ENCODE results near the gene GJA5.

Gene GJA5

DNA sequence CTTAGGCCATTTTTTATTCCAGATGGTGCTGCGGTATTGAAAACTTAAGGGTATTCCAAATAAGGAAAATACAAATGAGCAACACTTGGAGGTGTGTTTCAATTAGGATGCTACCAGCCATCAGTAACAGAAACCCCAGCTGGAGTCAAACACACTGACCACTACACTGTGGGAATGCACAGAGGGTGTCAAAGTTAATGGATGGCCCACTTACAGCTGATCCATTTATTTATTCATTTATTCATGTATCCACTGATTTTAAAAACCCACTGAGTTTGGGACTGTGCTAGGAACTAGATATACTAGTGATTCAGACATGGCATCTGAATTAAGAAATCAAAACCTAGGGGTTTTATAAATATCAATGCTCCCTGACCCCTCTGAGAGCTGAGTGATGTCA is 24.5 kb upstream of the GJA5 start:
- no peak overlapping the region for H3K4me3 ChIP-seq (ENCODE audit: low read depth, low read length)
- no peak for DNase-seq (ENCODE audit: low read depth, low spot score)
- TF ChIP-seq, protein P1, sequence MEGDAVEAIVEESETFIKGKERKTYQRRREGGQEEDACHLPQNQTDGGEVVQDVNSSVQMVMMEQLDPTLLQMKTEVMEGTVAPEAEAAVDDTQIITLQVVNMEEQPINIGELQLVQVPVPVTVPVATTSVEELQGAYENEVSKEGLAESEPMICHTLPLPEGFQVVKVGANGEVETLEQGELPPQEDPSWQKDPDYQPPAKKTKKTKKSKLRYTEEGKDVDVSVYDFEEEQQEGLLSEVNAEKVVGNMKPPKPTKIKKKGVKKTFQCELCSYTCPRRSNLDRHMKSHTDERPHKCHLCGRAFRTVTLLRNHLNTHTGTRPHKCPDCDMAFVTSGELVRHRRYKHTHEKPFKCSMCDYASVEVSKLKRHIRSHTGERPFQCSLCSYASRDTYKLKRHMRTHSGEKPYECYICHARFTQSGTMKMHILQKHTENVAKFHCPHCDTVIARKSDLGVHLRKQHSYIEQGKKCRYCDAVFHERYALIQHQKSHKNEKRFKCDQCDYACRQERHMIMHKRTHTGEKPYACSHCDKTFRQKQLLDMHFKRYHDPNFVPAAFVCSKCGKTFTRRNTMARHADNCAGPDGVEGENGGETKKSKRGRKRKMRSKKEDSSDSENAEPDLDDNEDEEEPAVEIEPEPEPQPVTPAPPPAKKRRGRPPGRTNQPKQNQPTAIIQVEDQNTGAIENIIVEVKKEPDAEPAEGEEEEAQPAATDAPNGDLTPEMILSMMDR (IDR thresholded peaks at IDR 0.05; ENCODE audit: insufficient read depth, low read length, missing control alignments), result no peak
- POLR2A ChIA-PET, result no interaction called here
- CTCF ChIA-PET, result interaction anchor here (0.8 to 0.9 kb wide), 2 partner anchors 43 to 104 kb away, joined by 3 to 4 read pairs; no protein-coding TSS in a partner anchor

- ChIA-PET POLR2A (no interaction called here), CTCF (no interaction called here)
- no peak overlapping the region for H3K4me3 ChIP-seq (ENCODE audit: low read depth, low read length)
- DNase-seq (ENCODE audit: low read depth, low spot score), result no peak
- TF ChIP-seq, protein P1 (IDR thresholded peaks at IDR 0.05; ENCODE audit: insufficient read depth, low read length, missing control alignments), result no peak
Observed at GRCh38 chr1:147781056-147781471, 20.7 kb upstream of the GJA5 start.

DNA sequence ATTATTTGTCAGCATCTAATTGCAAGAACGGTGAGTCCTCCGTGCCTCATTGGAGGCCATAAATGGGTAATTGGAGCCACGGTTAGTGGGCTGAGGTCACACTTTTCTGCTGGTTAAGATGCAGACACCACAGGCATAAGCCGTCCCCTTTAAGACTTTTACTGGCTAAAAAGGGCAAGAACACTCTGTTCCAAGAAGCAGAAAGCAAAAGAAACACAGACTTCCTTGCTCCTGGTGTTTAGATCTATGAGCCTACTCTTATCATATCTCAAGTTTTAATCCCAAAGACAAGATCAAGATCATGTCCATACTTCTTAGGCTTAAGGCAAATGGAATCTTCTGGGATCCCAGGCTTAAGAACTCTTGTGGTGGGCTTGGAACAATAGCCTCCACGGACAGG is 17.3 kb upstream of the GJA5 start:
- no peak overlapping the region for H3K4me3 ChIP-seq (ENCODE audit: low read depth, low read length)
- ChIA-PET CTCF (no interaction called here), POLR2A (no interaction called here)
- no peak for DNase-seq (ENCODE audit: low read depth, low spot score)
- TF ChIP-seq, protein P1 (IDR thresholded peaks at IDR 0.05; ENCODE audit: insufficient read depth, low read length, missing control alignments), result no peak

GRCh38 chr1:147773215-147773715 is 12.9 kb upstream of the GJA5 start:
- TF ChIP-seq, protein P1 (IDR thresholded peaks at IDR 0.05; ENCODE audit: insufficient read depth, low read length, missing control alignments), result no peak
- no peak overlapping the region for H3K4me3 ChIP-seq (ENCODE audit: low read depth, low read length)
- POLR2A ChIA-PET, result no interaction called here

DNA sequence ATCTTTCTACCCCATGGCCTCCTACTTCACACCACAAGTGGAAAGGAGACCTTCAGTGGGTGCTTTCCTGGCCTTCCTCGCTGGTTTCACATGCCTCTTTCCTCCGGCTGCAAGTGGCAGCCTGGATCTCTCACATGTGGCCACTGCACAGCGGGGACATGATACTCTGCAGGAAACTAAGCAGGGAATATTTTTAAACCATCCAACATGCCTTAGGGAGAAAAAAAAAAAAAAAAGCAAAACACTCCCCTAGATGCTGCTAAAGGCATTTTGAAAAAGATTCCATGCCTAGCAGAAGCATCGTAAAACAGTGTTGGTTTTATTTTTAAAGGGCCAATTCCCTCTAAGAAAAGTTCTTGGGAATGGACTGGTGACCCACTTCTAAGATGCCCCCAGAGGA is 12.2 kb upstream of the GJA5 start:
- CTCF ChIA-PET, result interaction anchor here (0.6 kb wide), 1 partner anchor 121 kb away, joined by 3 read pairs; no protein-coding TSS in a partner anchor

More at GRCh38 chr1:147773215-147773715, 12.9 kb upstream of the GJA5 start:
- no peak for DNase-seq (ENCODE audit: low read depth, low spot score)
- CTCF ChIA-PET, result interaction anchor here (0.6 kb wide), 1 partner anchor 120 kb away, joined by 3 read pairs; no protein-coding TSS in a partner anchor

DNA sequence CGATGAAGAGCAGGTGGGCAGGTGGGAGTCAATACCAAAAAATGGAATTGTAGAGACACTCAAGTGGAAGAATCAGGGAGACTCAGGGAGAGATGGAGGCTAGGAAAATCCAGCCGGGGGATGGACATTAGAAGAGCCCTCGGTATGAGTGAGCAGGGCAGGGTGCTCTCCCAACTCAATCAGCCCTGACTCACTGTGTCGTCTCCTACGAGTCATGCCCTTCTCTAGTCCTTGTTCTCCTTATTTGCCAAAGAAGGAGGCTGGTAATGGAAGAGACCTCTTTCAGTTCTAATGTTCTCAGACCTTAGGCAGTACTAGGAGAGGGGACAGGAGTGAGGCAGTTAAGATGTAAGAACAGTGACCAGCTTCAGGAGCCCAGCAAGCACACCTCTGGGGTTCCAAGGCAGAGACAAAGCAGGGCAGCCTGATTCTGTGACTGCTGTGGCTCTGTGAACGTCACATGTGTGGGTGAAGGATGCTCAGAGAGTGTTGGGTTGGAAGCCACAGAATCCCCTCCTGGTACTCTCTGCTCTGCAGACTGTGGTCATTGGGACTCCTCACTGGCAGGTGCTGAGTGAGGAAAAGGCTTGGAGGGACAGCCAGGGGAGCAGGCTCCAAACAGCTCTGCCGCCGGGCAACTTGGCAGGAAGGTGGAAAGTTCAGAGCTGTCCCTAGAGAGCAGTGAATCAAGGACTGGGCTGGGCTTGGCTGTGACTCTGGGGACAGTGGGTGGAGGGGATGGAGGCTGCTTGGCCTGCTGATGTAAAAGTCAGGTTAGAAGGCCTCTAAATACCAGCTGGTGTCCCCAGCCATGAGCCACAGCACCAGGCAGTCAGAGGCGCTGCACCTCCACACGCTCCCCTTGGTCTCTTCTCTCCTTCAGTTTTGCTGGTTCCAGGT is 11.1 kb upstream of the GJA5 start:
- H3K4me3 ChIP-seq (ENCODE audit: low read depth, low read length), result no peak overlapping the region
- ChIA-PET CTCF (no interaction called here), POLR2A (no interaction called here)
- no peak for DNase-seq (ENCODE audit: low read depth, low spot score)
- TF ChIP-seq, protein P1 (IDR thresholded peaks at IDR 0.05; ENCODE audit: insufficient read depth, low read length, missing control alignments), result no peak

More for the DNA sequence above, 12.2 kb upstream of the GJA5 start:
- DNase-seq (ENCODE audit: low read depth, low spot score), result no peak
- H3K4me3 ChIP-seq (ENCODE audit: low read depth, low read length), result no peak overlapping the region
- TF ChIP-seq, protein P1 (IDR thresholded peaks at IDR 0.05; ENCODE audit: insufficient read depth, low read length, missing control alignments), result no peak
- POLR2A ChIA-PET, result no interaction called here

Data from AG04449 (cell line).